OCI-LY1 (cell line): ENCODE measurements around the gene BNC1.

Source experiments
- CTCF ChIP-seq: fragments of 200-600 bp; sonication (generic), shearing (Covaris generic); IDR thresholded peaks from 2 replicates; pipeline ENCODE4 v1.5.1; 2017; ENCODE audit warnings: mild to moderate bottlenecking, antibody characterized with exemption, low read length, moderate library complexity, mixed read lengths
- EZH2 ChIP-seq: fragments of 200-600 bp; sonication (generic), shearing (Covaris generic); IDR thresholded peaks from 2 replicates; pipeline ENCODE4 v1.8.0; 2017; ENCODE audit warnings: borderline replicate concordance, mixed run types, mild to moderate bottlenecking, antibody characterized with exemption, low read length, moderate library complexity, mixed read lengths

DNA sequence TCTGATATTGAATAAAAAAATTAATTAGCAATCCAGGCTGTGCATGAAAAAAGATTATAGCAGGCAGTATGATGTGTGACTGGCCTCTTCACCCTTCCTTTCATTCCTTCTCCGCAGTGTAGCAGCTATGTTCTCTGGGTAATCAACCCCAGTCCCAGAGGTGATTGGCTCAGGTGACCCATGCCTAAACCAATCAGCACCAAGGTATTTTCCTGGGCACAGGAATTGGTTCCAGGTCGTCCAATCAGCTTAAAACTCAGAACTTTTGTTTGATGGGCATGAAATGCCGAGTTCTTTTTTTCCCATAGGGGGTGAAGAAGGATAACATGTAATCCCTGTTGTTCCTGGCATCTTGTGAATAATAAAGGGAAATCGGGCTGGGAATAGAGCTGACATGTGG, 5.8 kb upstream of the BNC1 start:
- no peak for TF ChIP-seq CTCF
- TF ChIP-seq EZH2: no peak
